GM12801 (cell line): ENCODE data around the gene PPIE.
"Not testable (repeated sequence)": the region's sequence is repeated elsewhere in the genome, so short reads cannot be mapped to it uniquely, and the experiment has no call there.

Experiments used
- TF ChIP-seq, protein P1 (sequence below): IDR thresholded peaks from one replicate; pipeline ENCODE4 v1.5.1; 2011; ENCODE audit warnings: control low read depth; ENCODE audit not compliant: insufficient read length; ENCODE audit errors: extremely low read depth

PPIE gene

DNA sequence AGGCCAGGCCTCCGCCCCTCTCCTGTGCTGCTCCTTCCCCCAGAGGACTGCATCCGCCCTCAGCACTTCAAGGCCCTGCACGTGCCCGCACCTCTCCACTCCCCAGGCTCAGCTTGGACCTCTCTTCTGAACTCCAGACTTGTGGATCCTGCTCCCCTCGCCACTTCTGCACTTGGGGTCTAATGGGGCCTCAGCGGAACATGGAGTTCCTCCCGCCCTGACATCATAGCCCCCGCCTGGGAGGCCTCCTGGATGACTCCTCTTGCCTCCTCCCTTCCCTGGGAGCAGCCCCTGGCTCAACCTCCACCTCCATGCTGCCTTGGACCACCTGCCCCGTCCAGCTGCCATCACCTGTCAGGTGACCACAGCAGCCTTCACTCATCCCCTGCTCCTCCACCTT is 22.3 kb downstream of the PPIE start:
- TF ChIP-seq, protein P1, sequence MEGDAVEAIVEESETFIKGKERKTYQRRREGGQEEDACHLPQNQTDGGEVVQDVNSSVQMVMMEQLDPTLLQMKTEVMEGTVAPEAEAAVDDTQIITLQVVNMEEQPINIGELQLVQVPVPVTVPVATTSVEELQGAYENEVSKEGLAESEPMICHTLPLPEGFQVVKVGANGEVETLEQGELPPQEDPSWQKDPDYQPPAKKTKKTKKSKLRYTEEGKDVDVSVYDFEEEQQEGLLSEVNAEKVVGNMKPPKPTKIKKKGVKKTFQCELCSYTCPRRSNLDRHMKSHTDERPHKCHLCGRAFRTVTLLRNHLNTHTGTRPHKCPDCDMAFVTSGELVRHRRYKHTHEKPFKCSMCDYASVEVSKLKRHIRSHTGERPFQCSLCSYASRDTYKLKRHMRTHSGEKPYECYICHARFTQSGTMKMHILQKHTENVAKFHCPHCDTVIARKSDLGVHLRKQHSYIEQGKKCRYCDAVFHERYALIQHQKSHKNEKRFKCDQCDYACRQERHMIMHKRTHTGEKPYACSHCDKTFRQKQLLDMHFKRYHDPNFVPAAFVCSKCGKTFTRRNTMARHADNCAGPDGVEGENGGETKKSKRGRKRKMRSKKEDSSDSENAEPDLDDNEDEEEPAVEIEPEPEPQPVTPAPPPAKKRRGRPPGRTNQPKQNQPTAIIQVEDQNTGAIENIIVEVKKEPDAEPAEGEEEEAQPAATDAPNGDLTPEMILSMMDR = no peak

DNA sequence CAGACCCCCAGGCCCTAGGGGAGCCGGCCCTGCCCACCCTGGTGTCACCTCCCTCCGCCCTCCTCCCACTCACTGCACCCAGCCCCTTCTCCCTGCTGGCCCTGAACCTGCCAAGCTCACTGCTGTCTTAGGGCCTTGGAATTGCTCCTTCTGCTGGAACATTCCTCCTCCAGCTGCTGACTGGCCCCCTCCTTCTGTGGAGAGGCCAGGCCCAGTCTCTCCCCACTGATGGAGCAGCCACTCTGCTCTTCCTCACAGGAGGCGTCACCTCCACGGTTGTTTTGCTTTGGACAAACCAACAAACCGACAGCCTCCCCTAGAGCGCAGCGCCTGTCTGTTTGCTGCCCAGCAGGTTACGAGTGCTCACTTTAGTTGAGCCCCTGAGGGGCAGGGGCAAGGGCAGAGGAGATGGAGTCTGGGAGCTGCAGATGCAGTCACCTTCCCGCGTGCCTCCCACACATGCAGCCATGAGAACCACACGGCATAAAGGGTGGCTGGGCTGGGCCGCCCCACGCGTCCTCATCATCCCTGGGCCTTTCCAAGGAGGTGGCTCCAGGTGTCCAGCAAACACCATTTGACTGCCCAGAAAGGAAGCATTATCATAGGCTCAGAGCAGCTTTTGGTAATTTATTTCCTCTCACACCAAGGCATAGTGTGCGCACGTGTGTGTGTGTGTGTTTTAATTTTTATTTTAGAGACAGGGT is 23.0 kb downstream of the PPIE start:
- TF ChIP-seq, protein P1 = no peak

DNA sequence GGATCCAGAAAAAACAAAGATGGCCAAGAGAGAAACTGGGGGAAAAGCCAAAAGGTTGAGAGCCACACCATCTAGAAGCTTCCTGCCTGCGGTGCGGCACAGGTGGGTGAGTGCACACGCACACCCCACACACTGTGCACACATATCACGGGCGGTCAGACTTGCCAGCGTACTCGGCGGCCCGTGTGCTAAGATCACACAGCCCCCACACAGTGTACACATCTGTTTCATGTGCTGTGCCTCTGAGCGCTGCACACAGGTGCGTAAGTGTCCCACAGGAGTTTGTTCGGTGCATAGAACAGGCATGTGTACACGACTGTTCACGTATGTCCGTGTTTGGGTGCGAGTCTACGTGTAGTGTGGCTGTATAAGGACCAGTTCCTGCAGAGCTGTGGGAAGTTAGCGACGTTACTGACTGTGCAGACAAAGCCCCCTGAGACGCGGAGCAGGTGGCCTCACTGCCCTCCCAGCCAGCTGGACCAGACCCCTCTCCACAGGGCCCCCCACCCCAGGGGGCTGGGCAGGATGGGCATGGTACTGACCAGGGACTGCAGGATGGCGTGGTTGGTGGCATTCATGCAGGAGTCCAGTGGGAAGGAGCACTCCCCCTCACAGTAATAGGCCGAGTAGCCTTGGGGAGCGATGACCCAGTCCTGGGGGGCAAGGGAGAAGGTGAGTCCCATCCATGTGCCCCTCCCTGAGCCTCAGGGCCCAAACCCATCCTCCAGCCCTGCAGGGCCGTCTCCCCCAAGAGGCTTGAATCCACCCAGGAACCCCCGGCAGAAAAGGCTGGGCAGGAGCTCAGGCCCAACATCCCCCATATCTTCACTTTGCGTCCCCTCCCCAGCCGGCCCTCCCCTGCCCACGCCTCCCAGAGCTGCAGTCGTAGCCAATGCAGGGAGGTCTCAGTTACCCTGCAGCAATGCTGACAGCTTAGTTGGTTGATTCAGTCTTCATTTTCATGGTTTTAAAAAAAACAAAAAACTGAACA is 24.2 kb downstream of the PPIE start:
- TF ChIP-seq, protein P1 = no peak

DNA sequence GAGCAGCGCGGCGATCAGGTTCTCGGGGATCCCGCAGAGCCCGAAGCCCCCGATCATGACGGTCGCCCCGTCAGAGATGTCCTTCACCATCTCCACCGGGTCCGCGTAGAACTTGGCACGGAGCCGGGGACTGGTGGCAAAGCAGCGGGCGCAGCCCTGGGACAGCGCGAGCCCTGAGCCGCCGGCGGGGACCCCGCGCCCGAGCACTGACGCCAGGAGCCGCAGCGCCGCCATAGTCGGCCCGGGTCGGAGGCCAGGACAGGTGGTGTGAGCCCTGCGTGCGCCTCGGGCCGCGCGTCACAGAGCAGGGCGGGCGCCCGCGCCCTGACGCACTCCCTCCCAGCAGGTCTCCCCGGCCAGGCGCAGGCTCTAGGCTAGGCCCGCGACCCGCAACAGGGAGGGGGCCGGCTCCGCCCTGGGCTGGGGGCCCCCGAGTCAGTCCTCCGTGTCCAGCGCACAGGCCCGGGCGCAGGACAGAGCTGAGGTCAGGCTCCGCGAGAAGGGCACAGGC is 32.4 kb downstream of the PPIE start, which contains the start of gene OXCT2:
Gene OXCT2 (minus strand): TSS at position 327 of the 511 bp plus-strand sequence. CDS start 93 bp downstream, at position 234.
- TF ChIP-seq, protein P1 = not testable (repeated sequence)

DNA sequence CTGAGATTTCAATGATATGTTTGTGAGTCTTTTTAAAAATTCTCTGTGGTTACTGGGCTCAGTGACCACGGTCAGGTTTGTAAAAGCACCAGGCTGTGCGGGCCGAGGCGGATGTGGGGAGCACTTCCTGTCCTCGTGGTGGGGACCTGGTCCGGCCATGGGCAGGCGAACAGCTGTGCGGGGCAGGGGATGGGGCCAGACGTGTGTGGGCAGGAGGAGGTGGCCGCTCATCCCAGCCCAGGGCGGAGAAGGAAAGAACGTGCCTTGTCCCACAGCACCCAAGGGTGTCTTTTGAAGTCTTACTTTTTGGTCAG is 37.7 kb downstream of the PPIE start:
- TF ChIP-seq, protein P1 = no peak

DNA sequence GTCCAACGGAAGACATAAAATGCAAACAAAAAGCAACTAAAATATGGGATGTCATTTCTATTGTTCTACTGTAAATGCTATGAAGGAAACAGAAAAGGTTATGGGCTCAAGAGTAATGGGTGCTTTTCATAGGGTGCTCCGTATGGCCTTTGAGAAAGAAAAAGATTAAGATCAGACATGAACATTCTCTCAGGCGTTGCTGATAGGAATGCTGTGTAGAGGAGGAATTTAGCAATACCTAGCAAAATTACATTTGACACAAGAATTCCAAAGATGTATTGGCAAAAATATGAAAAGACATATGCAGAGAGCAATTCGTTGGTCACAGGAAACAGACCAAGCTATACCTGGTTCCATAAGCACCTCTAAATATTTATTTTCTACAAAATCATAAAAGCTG is 38.2 kb downstream of the PPIE start:
- TF ChIP-seq, protein P1 = no peak

DNA sequence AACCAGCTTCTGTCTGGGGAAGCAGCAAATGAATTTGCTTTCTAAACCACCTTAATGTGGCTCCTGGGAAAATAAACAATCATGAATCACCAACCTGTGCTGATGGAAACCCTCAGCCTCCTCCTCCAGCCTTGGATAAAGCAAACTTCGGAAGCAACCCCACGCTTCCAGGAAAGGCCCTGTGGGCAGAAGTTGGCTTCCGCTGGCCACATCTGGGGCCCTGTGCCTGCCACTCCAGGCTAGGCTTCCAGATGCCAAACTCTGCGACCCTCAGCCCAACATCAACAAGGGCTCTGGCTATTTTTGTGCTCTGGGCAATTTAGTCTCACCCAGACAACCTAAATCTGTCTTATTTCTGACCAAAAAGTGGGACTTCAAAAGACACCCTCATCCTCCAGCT is 38.6 kb downstream of the PPIE start:
- TF ChIP-seq, protein P1 = no peak
